H1 (cell line): Measurements from ENCODE around the gene GPALPP1. TPM values are rescaled to one million over a fixed set of nuclear protein-coding genes. Genes with fewer than 3 reads are reported as not detected.

Source experiments
- CHD7 ChIP-seq: fragments of 300-600 bp; sonication (generic); IDR thresholded peaks from 2 replicates; pipeline ENCODE4 v1.7.1; 2012; ENCODE audit warnings: low read length, moderate library complexity, mild to moderate bottlenecking, inconsistent platforms; ENCODE audit not compliant: insufficient replicate concordance
- RNF2 ChIP-seq: fragments of 200-900, 300-1000 bp; sonication (generic); IDR thresholded peaks from 2 replicates; pipeline ENCODE4 v1.7.1; 2016; ENCODE audit warnings: borderline replicate concordance, low read depth, mild to moderate bottlenecking, antibody characterized with exemption, low read length; ENCODE audit not compliant: poor library complexity, severe bottlenecking; ENCODE audit errors: missing control alignments
- YY1 ChIP-seq: IDR thresholded peaks from 2 replicates; pipeline ENCODE4 v1.6.1; 2011; ENCODE audit warnings: low read depth, mild to moderate bottlenecking, low read length
- polyA plus RNA-seq, 7 experiments: library from polyadenylated mRNA; depleted of rRNA in 3 of 7; stranded (reverse) in 5 of 7; unstranded in 2 of 7; fragments of >200 nt in 5 of 7; fragments of 200-250 nt in 2 of 7; gene quantifications; 1 replicate in 5 of 7; 2 replicates in 1 of 7; 4 replicates in 1 of 7; pipeline versions ENCODE4 v1.2.1 to v1.2.3, GENCODE V29; 2011 to 2013; ENCODE audit warnings: missing spikeins in 2 of 7, mixed read lengths in 2 of 7
- total RNA-seq: library from RNA; stranded (reverse); fragmentation: NEBNext Ultra II Directional; extraction: Animal tissue kit (Norgen Biotek cat#: 25700); gene quantifications from 2 replicates; pipeline ENCODE4 v1.2.1, GENCODE V29; 2021
- TF ChIP-seq, protein P1 (sequence below), 3 experiments: IDR thresholded peaks; 1 replicate in 2 of 3; 2 replicates in 1 of 3; pipeline versions ENCODE4 v1.5.1 to v1.6.1; 2011; ENCODE audit warnings: low read length in 3 of 3, mild to moderate bottlenecking in 3 of 3, inconsistent platforms in 2 of 3, low read depth in 1 of 3, moderate library complexity in 1 of 3; ENCODE audit not compliant: insufficient read depth in 1 of 3; ENCODE audit errors: control extremely low read depth in 1 of 3

Gene GPALPP1
- total and polyA plus RNA-seq, 2 of the 8 experiments (the other 6 are each of a cell fraction or from before 2014, with no cell fraction given) = 8.5 to 26.1 TPM

DNA sequence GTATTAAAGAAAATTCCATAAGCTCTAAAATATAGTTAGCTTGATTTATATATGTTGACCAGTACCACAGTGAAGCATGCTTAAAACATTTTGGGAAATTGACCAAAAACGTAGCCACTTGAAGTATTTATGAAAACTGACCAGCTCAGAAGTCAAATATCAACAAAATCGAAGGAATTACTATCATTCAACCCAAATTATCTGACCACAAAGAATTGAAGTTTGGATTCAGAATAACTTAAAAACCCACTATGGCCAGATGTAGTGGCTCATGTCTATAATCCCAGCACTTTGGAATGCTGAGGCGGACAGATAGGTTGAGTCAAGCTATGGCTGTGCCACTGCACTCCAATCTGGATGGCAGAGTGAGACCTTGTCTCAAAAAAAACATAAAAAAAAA is 31.9 kb downstream of the GPALPP1 start (continued):
- TF ChIP-seq CHD7 = no peak
- TF ChIP-seq, protein P1, sequence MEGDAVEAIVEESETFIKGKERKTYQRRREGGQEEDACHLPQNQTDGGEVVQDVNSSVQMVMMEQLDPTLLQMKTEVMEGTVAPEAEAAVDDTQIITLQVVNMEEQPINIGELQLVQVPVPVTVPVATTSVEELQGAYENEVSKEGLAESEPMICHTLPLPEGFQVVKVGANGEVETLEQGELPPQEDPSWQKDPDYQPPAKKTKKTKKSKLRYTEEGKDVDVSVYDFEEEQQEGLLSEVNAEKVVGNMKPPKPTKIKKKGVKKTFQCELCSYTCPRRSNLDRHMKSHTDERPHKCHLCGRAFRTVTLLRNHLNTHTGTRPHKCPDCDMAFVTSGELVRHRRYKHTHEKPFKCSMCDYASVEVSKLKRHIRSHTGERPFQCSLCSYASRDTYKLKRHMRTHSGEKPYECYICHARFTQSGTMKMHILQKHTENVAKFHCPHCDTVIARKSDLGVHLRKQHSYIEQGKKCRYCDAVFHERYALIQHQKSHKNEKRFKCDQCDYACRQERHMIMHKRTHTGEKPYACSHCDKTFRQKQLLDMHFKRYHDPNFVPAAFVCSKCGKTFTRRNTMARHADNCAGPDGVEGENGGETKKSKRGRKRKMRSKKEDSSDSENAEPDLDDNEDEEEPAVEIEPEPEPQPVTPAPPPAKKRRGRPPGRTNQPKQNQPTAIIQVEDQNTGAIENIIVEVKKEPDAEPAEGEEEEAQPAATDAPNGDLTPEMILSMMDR (IDR thresholded peaks at IDR 0.05; ENCODE audit: control extremely low read depth in 1 of 3, insufficient read depth in 1 of 3, low read depth in 1 of 3, low read length in 3 of 3) = no peak
- no peak for TF ChIP-seq YY1
- TF ChIP-seq RNF2 = no peak
- TF ChIP-seq, all 59 proteins: peak for 0
